GM21526 (cell line): ENCODE results near the gene OGFOD1.

Experiments used
- ATAC-seq: cut with Tn5 transposase; IDR thresholded peaks from one replicate; pipeline ENCODE4 v1.9.1; 2021; ENCODE audit warnings: moderate library complexity; ENCODE audit not compliant: unreplicated experiment, low FRiP score

Gene OGFOD1

GRCh38 chr16:56425439-56425832, 25.9 kb upstream of the OGFOD1 start, which contains the start of gene AMFR:
Gene AMFR, minus strand, starts transcription at chr16:56425545. Its CDS starts 218 bp downstream, at chr16:56425327.
- peak; percentile 63 for ATAC-seq

DNA sequence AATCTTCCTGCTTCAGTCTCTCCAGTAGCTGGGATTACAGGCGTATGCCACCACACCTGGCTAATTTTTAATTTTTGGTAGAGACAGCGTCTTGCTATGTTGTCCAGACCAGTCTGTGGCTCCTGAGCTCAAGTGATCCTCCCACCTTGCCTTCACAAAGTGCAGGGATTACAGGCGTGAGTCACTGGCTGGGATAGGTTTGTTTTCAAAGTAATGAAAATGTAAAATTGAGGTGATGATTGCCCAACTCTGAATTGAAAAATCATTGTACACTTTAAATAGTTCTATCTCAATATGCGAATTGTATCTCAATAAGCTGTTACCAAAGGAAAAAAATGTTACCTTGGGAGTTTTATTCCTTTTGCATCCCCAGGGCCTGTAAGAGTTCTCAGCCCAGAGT, 24.8 kb upstream of the OGFOD1 start:
- no peak for ATAC-seq

DNA sequence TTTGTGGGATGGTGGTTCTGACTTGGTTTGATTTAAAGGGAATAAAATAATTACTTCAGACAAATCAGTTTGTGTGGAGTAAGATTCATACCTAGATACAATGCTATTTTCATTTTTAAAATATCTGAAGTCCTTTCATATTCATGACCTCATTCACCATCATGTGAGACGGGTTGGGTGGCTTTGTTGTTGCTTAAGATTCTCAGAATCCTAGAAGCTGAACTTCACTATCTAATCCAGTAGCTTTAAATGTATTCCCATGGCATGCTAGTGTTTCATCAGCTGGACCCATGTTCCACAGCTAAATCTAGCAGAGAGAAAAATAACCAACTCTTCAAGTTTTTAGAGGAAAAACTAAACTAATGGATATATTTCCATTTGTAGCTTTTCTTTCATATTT, 23.3 kb upstream of the OGFOD1 start:
- no peak for ATAC-seq

DNA sequence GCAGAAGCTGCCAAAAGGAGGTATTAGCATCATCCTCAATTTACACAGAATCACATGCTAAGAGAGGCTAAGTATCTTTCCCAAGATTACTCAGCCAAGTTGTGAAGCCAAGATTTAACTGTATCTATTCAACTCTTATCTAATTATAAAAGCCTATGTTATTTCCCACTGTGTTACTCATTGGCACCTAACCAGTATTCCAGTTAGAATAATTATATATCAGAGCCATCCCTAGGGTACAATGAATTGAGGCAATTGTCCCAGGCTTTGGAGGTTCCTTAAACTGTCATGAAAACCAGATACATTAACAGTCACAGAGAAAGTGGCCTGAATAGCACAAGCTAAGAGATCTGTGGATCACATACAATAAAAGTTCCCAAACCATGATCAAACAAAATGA, 15.1 kb upstream of the OGFOD1 start:
- no peak for ATAC-seq

- no peak for ATAC-seq
Observed at GRCh38 chr16:56438038-56438437, 13.3 kb upstream of the OGFOD1 start.

DNA sequence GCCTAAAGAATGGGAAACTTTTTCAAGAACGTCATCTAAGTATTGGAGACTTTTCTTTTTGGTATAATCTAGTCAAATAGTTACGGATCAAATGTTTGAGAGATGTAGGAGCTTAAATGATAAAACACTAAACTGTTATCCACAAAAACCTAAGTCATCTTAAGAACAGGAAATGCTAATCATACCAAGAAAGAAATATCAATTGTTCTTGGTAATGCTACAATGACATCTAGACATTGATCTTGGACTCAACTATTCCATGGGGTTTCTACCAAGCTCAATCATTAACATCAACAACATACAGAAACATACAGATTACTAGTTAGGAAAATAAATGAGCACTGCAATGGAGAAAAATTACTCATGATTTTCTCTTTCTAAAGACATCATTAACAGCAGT, 4.1 kb upstream of the OGFOD1 start:
- no peak for ATAC-seq

DNA sequence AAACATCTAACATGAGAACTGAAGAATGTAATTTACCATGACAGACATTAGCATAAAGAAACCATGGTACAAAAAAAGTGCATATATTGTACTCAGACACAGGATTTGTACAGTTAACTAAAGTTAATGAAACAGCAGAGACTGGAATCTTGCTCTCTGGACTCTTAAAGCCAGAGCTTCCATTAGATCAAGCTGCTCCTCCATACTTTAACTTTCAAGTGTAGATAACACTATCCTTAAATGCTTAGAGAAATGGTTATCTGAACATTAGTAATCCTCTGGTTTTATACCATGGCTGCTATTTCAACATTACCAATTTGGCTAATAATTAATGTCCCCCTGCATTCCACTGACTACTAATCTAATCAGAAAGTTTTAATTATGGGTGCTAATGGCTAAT, 3.3 kb upstream of the OGFOD1 start:
- ATAC-seq = no peak

DNA sequence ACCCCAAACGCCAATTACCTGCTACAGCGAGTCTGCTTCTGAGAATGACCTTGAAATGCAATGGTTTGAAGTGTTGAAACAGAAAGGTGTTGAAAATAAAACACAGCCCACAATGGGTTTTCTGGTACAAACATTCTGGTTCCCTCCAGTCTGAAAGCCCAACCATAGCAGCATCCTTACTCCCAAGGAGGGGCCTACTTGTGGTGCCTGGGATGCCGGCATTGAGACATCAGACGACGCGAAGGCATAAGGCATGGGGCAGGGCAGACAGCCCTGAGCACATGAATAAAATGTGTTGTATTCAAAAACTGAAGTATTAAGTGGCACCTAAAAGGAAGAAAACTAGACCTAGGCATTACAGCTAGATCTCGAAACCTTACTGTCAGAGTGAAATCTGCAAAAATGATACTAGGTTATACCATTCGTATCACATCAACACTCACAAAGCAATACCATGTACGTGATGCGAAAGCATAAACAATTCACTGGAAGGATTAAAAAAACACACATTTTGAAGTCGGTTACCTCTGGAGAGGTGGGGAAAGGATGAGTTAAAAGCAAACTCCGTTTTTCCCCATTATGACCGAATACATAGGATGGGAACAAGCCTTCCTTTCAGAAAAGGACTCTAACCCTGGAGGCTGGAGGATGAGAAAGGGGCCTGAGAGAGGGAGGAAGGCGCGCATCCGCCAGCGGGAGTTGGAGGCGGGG, 924 bp upstream of the OGFOD1 start:
- peak; percentile 25 for ATAC-seq

DNA sequence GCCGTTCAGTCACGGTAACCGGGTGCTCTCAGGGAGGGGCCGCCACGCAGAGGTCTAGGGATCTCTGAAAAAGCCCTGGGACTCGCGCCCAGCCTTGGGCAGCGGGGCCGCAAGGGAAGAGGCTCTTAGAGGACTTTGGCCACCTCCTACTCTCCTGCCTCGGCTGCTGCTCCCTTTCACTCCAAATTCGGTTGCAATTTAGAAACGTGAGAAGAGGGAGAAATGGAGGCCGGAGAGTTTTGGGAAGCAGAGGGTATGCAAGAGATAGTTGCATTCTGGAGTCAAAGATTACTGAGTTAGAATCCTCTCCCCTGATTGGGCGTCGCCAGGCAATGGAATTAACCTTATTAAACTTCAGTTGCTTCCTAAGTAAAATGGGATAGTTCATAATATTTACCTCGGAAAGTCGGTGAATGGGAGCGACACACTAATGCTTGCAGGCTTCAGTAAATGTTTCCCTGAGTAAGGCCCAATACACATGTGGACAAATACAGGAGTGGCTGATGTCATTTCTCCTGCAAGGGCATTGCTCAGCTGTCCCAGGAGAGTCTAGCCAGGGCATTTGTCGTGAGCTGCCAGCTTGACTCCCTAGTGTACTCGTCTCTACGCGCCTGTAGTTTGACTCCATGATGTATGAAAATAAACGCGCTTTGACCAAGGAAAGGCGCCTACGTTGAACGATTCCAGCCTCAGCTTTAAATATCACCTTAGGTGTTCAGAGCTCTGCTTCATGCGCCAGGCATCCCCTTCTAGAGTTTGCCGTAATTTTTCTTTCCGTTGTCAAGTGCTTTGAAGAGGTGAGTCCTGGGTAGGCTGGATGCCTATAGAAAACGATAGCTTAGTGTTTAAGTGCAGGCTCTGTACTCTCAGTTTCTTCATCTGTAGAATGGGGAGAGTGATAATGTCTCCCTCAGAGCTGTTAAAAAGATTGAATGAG, 667 bp downstream of the OGFOD1 start:
- ATAC-seq = peak; percentile 36

GRCh38 chr16:56457927-56458470, 6.6 kb downstream of the OGFOD1 start:
- no peak for ATAC-seq

- no peak for ATAC-seq
Observed at GRCh38 chr16:56460101-56460500, 8.7 kb downstream of the OGFOD1 start.

DNA sequence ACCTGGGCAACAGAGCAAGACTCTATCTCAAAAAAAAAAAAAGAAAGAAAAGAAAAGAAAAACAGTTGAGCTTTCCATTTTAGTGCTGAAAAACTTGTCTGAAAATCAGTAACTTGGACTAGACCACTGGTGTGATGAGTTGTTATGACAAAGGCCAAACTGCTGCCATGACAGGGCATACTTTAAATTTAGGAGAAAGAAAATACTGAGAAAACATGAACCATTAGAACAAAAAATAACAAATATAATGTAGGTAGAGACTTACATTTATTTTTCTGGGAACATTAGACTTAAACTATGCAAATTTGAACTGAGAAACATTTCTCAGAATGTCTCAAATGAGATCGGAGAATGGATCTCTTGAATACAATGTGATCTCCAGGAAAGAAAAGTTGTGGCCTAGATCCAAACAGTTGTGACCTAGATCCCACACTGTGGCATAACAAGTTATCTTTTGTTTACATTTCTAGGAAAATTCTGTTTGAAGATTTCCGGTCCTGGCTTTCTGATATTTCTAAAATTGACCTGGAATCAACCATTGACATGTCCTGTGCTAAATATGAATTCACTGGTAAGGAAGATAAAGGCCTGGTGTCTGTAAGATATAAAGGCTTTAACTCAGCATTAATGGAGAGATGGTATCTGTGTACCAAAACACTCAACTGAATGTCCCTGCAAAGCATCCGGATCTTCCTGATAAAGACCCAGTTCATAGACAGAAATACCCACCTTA, 10.9 kb downstream of the OGFOD1 start:
- no peak for ATAC-seq

DNA sequence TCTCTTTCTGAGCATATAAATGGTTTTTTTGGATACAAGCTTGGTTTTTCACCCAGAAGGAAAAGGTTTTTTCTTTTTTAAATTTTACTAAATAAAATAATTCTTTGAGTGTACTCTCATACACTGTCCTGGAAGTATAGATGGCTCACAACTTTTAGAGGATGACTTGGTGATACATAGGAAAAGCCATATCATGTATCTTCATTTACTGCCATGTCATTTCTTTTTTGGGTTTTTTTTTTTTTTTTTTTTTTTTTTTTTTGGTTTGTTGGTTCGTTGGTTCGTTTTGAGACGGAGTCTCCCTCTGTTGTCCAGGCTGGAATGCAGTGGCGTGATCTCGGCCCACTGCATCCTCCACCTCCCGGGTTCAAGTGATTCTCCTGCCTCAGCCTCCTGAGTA, 11.8 kb downstream of the OGFOD1 start:
- no peak for ATAC-seq

DNA sequence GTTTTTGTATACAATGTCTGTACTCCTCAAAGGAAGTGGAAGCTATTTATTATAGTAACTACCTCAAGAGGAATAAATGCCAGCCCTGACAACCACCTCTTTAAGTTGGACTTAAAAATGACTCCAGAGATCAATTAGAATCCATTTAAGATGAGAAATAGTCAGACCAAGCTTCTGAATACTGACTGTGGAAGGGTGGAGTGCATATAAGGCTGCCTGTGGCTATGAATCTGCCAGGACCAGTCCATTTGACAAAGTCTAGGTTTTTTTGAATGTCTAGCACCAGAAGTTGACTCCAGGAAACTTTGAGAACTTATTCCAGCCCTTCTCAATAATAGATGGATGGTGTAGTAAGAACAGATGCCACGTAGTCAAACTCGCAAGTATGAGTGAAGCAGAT, 15.0 kb downstream of the OGFOD1 start:
- ATAC-seq = no peak

GRCh38 chr16:56468800-56469199, 17.4 kb downstream of the OGFOD1 start:
- no peak for ATAC-seq

- ATAC-seq = no peak
Observed at GRCh38 chr16:56469748-56470147, 18.4 kb downstream of the OGFOD1 start.

DNA sequence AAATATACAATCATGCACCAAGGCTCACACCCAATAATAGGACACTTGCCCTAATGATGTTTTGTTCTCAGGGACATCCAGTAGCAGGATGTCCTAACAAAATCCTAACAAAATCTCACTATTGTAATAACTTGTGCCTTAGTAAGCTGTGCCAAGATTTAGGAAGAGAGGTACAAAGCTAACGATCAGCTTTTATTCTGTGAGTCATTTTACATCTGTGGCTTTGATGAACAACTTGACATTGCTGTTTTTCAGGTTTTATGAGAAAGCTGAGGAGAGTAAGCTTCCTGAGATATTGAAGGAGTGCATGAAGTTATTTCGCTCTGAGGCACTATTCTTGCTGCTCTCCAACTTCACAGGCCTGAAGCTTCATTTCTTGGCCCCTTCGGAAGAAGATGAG, 18.9 kb downstream of the OGFOD1 start:
- ATAC-seq = no peak

DNA sequence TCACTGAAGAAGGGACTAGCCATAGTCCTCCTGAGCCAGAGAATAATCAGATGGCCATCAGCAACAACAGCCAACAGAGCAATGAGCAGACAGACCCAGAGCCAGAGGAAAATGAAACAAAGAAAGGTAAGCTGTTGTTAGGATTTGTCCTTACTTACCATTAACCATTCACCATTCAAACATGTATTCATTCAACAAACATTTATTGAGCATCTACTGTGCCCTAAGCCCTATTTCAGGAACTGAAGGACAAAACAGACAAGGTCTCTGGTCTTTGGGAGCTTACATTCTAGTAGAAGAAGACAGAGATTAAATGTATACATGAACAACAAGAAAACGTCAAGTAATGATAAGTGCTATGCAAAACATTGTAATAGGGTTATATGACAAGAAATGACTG, 19.3 kb downstream of the OGFOD1 start:
- no peak for ATAC-seq

GRCh38 chr16:56475201-56475600, 23.8 kb downstream of the OGFOD1 start:
- no peak for ATAC-seq

GRCh38 chr16:56477096-56477878, 25.9 kb downstream of the OGFOD1 start:
- no peak for ATAC-seq
